ENCODE data around the gene PARD3B. TPM values are rescaled to one million over a fixed set of nuclear protein-coding genes. Genes with fewer than 3 reads are reported as not detected.

Gene PARD3B
- total and polyA plus RNA-seq, 10 of the 15 experiments (the other 5 are each of a cell fraction or from before 2014, with no cell fraction given), result 0.01 to 0.54 (median 0.07) TPM; not detected in 7

GRCh38 chr2:205524656-205525055 lies 979.4 kb downstream of the PARD3B start:
- Histone ChIP-seq H3K9ac (ENCODE audit: control insufficient read depth, insufficient read depth, low read length) (no peak overlapping the region), H3K27me3 (replicated peaks in 1 of 2; ENCODE audit: control insufficient read depth in 2 of 2, insufficient read depth in 2 of 2, low read length in 1 of 2) (no peaks in the 10 kb centered on the region), H3K4me2 (ENCODE audit: control insufficient read depth, insufficient read depth) (no peak overlapping the region), H3K79me2 (ENCODE audit: control insufficient read depth, insufficient read depth, low read length) (no peaks in the 10 kb centered on the region), H3K9me3 (replicated peaks; ENCODE audit: control insufficient read depth, insufficient read depth, low read length) (no peaks in the 10 kb centered on the region), H3K4me3 (no peak overlapping the region), H3K36me3 (ENCODE audit: control insufficient read depth in 2 of 2, insufficient read depth in 2 of 2, low read length in 1 of 2) (no peaks in the 10 kb centered on the region), H4K20me1 (ENCODE audit: control insufficient read depth, insufficient read depth) (no peaks in the 10 kb centered on the region), H3K4me1 (ENCODE audit: control insufficient read depth, insufficient read depth, low read length) (no peaks in the 10 kb centered on the region), H3K27ac (ENCODE audit: control insufficient read depth, insufficient read depth) (no peak overlapping the region), H2AFZ (ENCODE audit: control insufficient read depth, low read depth, low read length) (no peak overlapping the region)
- RAD21 ChIA-PET (ENCODE audit: unreplicated experiment), result no interaction called here
- no peak for ATAC-seq
- POLR2A ChIA-PET, result no interaction called here
- SMC1A ChIA-PET (ENCODE audit: uncharacterized antibody, unreplicated experiment), result no interaction called here
- intact Hi-C loops (cut with micrococcal nuclease; ENCODE audit: unreplicated experiment), result no loop called here
- BruUV-seq (replicated peaks), result no TSS peak
- CTCF ChIA-PET, result interaction anchor here (0.6 to 1.2 kb wide), 2 partner anchors 35 to 155 kb away, joined by 3 read pairs; no protein-coding TSS in a partner anchor
- DNase-seq (ENCODE audit: low read depth, low spot score), result no peak
- WGBS (ENCODE audit: insufficient coverage, insufficient replicate concordance, low lambda C conversion rate, missing lambda C conversion rate), result 17% methylated on average over 3 of the region's 3 CpGs
- TF ChIP-seq ELK1 (IDR thresholded peaks at IDR 0.05; ENCODE audit: low read depth, low read length), result no peak
- TF ChIP-seq RUNX3 (IDR thresholded peaks at IDR 0.05; ENCODE audit: low read length), result no peak
- no peak for TF ChIP-seq ZBTB40 (IDR thresholded peaks at IDR 0.05; ENCODE audit: borderline replicate concordance)
- no peak for TF ChIP-seq MYC (IDR thresholded peaks at IDR 0.05; ENCODE audit: insufficient read depth, insufficient read length, insufficient replicate concordance, low read length, severe bottlenecking)
- no peak for TF ChIP-seq ZBTB4 (CRISPR knock-in tag; IDR thresholded peaks at IDR 0.05)
- TF ChIP-seq SIN3A (IDR thresholded peaks at IDR 0.05; ENCODE audit: low read depth, low read length), result no peak
- TF ChIP-seq ZBED1 (IDR thresholded peaks at IDR 0.05; ENCODE audit: borderline replicate concordance), result no peak
- TF ChIP-seq BCL3 (IDR thresholded peaks at IDR 0.05; ENCODE audit: borderline replicate concordance, insufficient read depth, low read depth, low read length, poor library complexity, severe bottlenecking), result no peak
- no peak for TF ChIP-seq RFX5 (IDR thresholded peaks at IDR 0.05; ENCODE audit: low read depth, low read length)
- TF ChIP-seq MLLT1 (IDR thresholded peaks at IDR 0.05), result no peak
- TF ChIP-seq BMI1 (IDR thresholded peaks at IDR 0.05; ENCODE audit: borderline replicate concordance), result no peak
- TF ChIP-seq NFYA (IDR thresholded peaks at IDR 0.05; ENCODE audit: borderline replicate concordance, low read depth, low read length), result no peak
- TF ChIP-seq SMC3 (IDR thresholded peaks at IDR 0.05; ENCODE audit: borderline replicate concordance, low read length), result no peak
- in situ Hi-C loops (cut with MboI), result no loop called here
- FAIRE-seq, result no peak
